ENCODE results near the gene DLGAP1. TPM values are rescaled to one million over a fixed set of nuclear protein-coding genes. Genes with fewer than 3 reads are reported as not detected.

Gene DLGAP1
- polyA plus RNA-seq, 1 of the 3 experiments (the other 2 are of a cell fraction): not detected

GRCh38 chr18:3760741-3761140 is 694.4 kb downstream of the DLGAP1 start:
- Histone ChIP-seq H3K9me3 (0 out of 2 replicates have a peak, but pooled peaks cover 10% of the 10 kb centered on the region), H3K4me1 (ENCODE audit: control insufficient read depth in 1 of 2, insufficient read depth in 2 of 2, low read depth in 1 of 2, low read length in 1 of 2) (no peaks in the 10 kb centered on the region), H2AFZ (ENCODE audit: low read depth) (no peak overlapping the region), H3K36me3 (replicated peaks in 1 of 2; ENCODE audit: control insufficient read depth in 1 of 2, insufficient read depth in 2 of 2, low read length in 1 of 2) (no peaks in the 10 kb centered on the region), H3K9me2 (no peaks in the 10 kb centered on the region), H3K79me2 (ENCODE audit: insufficient read depth) (no peaks in the 10 kb centered on the region), H4K20me1 (ENCODE audit: insufficient read depth) (no peaks in the 10 kb centered on the region), H3K4me2 (no peak overlapping the region), H3K27me3 (ENCODE audit: insufficient read depth) (peaks cover 22% of the 10 kb centered on the region), H3F3A (replicated peaks; ENCODE audit: insufficient read depth) (no peaks in the 10 kb centered on the region), H3K4me3 (ENCODE audit: low read depth in 2 of 2, low read length in 1 of 2) (no peak overlapping the region), H3K27ac (ENCODE audit: low read depth in 2 of 2, low read length in 1 of 2) (no peak overlapping the region), H3K9ac (no peak overlapping the region)
- CTCF ChIA-PET: interaction anchor here (1.5 to 1.8 kb wide), 2 partner anchors 11 to 238 kb away, joined by 4 to 7 read pairs; no protein-coding TSS in a partner anchor
- 25% methylated on average over 7 of the region's 7 CpGs for WGBS (ENCODE audit: low lambda C conversion rate)
- POLR2A ChIA-PET: no interaction called here
- DNase-seq: no peak
- no peak for TF ChIP-seq MXI1 (IDR thresholded peaks at IDR 0.05; ENCODE audit: low read depth, low read length)
- no peak for TF ChIP-seq RAD21 (IDR thresholded peaks at IDR 0.05; ENCODE audit: low read length)
- no peak for TF ChIP-seq TEAD4 (IDR thresholded peaks at IDR 0.05; ENCODE audit: borderline replicate concordance, insufficient read depth)
- TF ChIP-seq EZH2phosphoT487 (IDR thresholded peaks at IDR 0.05; ENCODE audit: borderline replicate concordance, low read depth): no peak
- TF ChIP-seq NRF1 (IDR thresholded peaks at IDR 0.05; ENCODE audit: low read depth, low read length): no peak
- no peak for TF ChIP-seq NFIC (IDR thresholded peaks at IDR 0.05; ENCODE audit: borderline replicate concordance)
- no peak for TF ChIP-seq RXRA (IDR thresholded peaks at IDR 0.05; ENCODE audit: borderline replicate concordance, low read depth)
- no peak for TF ChIP-seq SIN3A (IDR thresholded peaks at IDR 0.05; ENCODE audit: borderline replicate concordance, low read depth, low read length)
- TF ChIP-seq GATA2 (CRISPR knock-in tag; IDR thresholded peaks at IDR 0.05): no peak
- no peak for TF ChIP-seq ELF1 (IDR thresholded peaks at IDR 0.05)
- no peak for TF ChIP-seq USF2 (IDR thresholded peaks at IDR 0.05; ENCODE audit: borderline replicate concordance, low read depth, low read length)
- TF ChIP-seq SMC3 (IDR thresholded peaks at IDR 0.05; ENCODE audit: low read depth, low read length): no peak
- TF ChIP-seq CHD2 (IDR thresholded peaks at IDR 0.05; ENCODE audit: low read length, partially characterized antibody): no peak
- TF ChIP-seq RFX5 (IDR thresholded peaks at IDR 0.05; ENCODE audit: low read length): no peak
- TF ChIP-seq FOSL2 (IDR thresholded peaks at IDR 0.05; ENCODE audit: borderline replicate concordance, low read depth): no peak
- TF ChIP-seq JUND (IDR thresholded peaks at IDR 0.05): no peak
- no peak for TF ChIP-seq GABPA (IDR thresholded peaks at IDR 0.05; ENCODE audit: low read depth)

- Histone ChIP-seq H4K20me1 (ENCODE audit: insufficient read depth) (no peaks in the 10 kb centered on the region), H3K79me2 (ENCODE audit: insufficient read depth) (no peaks in the 10 kb centered on the region), H3F3A (replicated peaks; ENCODE audit: insufficient read depth) (no peaks in the 10 kb centered on the region), H3K27me3 (ENCODE audit: insufficient read depth) (peaks cover 22% of the 10 kb centered on the region), H3K4me2 (no peak overlapping the region), H3K9me2 (no peaks in the 10 kb centered on the region), H3K4me1 (ENCODE audit: control insufficient read depth in 1 of 2, insufficient read depth in 2 of 2, low read depth in 1 of 2, low read length in 1 of 2) (no peaks in the 10 kb centered on the region), H3K9me3 (peaks cover 10% of the 10 kb centered on the region; the same call in 1 of the 2 replicates), H3K9ac (no peak overlapping the region), H3K36me3 (replicated peaks in 1 of 2; ENCODE audit: control insufficient read depth in 1 of 2, insufficient read depth in 2 of 2, low read length in 1 of 2) (no peaks in the 10 kb centered on the region), H2AFZ (ENCODE audit: low read depth) (no peak overlapping the region), H3K27ac (ENCODE audit: low read depth in 2 of 2, low read length in 1 of 2) (no peak overlapping the region), H3K4me3 (ENCODE audit: low read depth in 2 of 2, low read length in 1 of 2) (no peak overlapping the region)
- CTCF ChIA-PET: interaction anchor here (1.8 kb wide), 1 partner anchor 12 kb away, joined by 7 read pairs; no protein-coding TSS in a partner anchor
- no peak for DNase-seq
- POLR2A ChIA-PET: no interaction called here
- WGBS (ENCODE audit: low lambda C conversion rate): 2% methylated on average over 2 of the region's 2 CpGs
- TF ChIP-seq RCOR1 (IDR thresholded peaks at IDR 0.05; ENCODE audit: low read length) (no peak), CHD2 (IDR thresholded peaks at IDR 0.05; ENCODE audit: low read length, partially characterized antibody) (no peak), REST (IDR thresholded peaks at IDR 0.05; ENCODE audit: low read depth, low read length) (no peak), GATA2 (CRISPR knock-in tag; IDR thresholded peaks at IDR 0.05) (no peak), MAX (IDR thresholded peaks at IDR 0.05; ENCODE audit: low read depth) (no peak), FOXM1 (IDR thresholded peaks at IDR 0.05; ENCODE audit: low read depth) (no peak), TAF1 (IDR thresholded peaks at IDR 0.05; ENCODE audit: borderline replicate concordance, low read depth, low read length) (no peak), IRF3 (IDR thresholded peaks at IDR 0.05; ENCODE audit: low read depth, low read length) (no peak), RFX5 (IDR thresholded peaks at IDR 0.05; ENCODE audit: low read length) (no peak)
Measured at GRCh38 chr18:3759099-3759498, 696.0 kb downstream of the DLGAP1 start.
